A549 (cell line): Measurements from ENCODE around the gene NADSYN1. TPM values are rescaled to one million over a fixed set of nuclear protein-coding genes. Genes with fewer than 3 reads are reported as not detected.

Experiments
- ATAC-seq, 2 experiments: fragments of 200-7000 bp in 1 of 2; fragments of >200 bp in 1 of 2; cut with Nextera tagmentation in 1 of 2; cut with Tn5 transposase in 1 of 2; 3 replicates each; pipeline versions ENCODE4 v1.8.0 to v1.9.1; 2018 to 2020; ENCODE audit warnings: mild to moderate bottlenecking in 1 of 2, moderate library complexity in 1 of 2
- CTCF ChIA-PET: fragments of 300-600 bp; sonication (Branson Sonifier 250); formaldehyde crosslinking; extraction: SDS; loops from one replicate; lab custom pipeline; 2021; ENCODE audit warnings: antibody characterized with exemption, inconsistent platforms; lab: Yijun Ruan, JAX
- POLR2A ChIA-PET: fragments of 350-600 bp; formaldehyde crosslinking; extraction: SDS; loops from one replicate; lab custom pipeline; 2021; ENCODE audit warnings: antibody characterized with exemption, inconsistent platforms; lab: Yijun Ruan, JAX
- DNase-seq, 2 experiments: peaks; one replicate each; pipeline versions ENCODE4 v3.0.0 to v3.0.0-alpha.2; 2011 to 2016; ENCODE audit warnings: low read depth in 1 of 2, low spot score in 1 of 2
- FAIRE-seq: peaks from 2 replicates; lab custom pipeline; 2011; peaks lifted over from hg19 to GRCh38; lab: Jason Lieb, UNC
- H3K27ac ChIP-seq, 2 experiments: fragments of >200 bp; sonication (Bioruptor Twin); formaldehyde crosslinking; 3 replicates each; pipeline ENCODE4 v1.5.1; 2016 to 2017
- H3K4me1 ChIP-seq: fragments of >200 bp; sonication (Bioruptor Twin); formaldehyde crosslinking; 3 replicates; pipeline ENCODE4 v1.6.1; 2016
- H3K4me2 ChIP-seq: fragments of >200 bp; sonication (Bioruptor Twin); formaldehyde crosslinking; 3 replicates; pipeline ENCODE4 v1.6.1; 2016
- H3K4me3 ChIP-seq: fragments of >200 bp; sonication (Bioruptor Twin); formaldehyde crosslinking; 3 replicates; pipeline ENCODE4 v1.5.1; 2016
- H3K9me3 ChIP-seq: fragments of >200 bp; sonication (Bioruptor Twin); formaldehyde crosslinking; 3 replicates; pipeline ENCODE4 v1.6.1; 2016
- ATOH8 ChIP-seq: fragments of 250-450 bp; sonication (Bioruptor Pico); IDR thresholded peaks from 2 replicates; pipeline ENCODE4 v1.5.0; 2020; ENCODE audit warnings: low read depth, mild to moderate bottlenecking, moderate library complexity
- BCL3 ChIP-seq: fragments of >200 bp; sonication (Bioruptor Twin); formaldehyde crosslinking; IDR thresholded peaks from 3 replicates; pipeline ENCODE4 v1.6.1; 2016
- CBX2 ChIP-seq: fragments of 200-600 bp; sonication (generic); IDR thresholded peaks from 2 replicates; pipeline ENCODE4 v1.6.1; 2016; ENCODE audit warnings: low read depth, mild to moderate bottlenecking, borderline replicate concordance
- CEBPB ChIP-seq, 2 experiments: fragments of >200 bp in 1 of 2; sonication (Bioruptor Twin) in 1 of 2; formaldehyde crosslinking in 1 of 2; IDR thresholded peaks; 2 replicates each; pipeline ENCODE4 v1.6.1; 2012 to 2016
- CHD4 ChIP-seq: fragments of 200-600 bp; sonication (generic); IDR thresholded peaks from 2 replicates; pipeline ENCODE4 v1.6.1; 2016; ENCODE audit warnings: antibody characterized with exemption, mild to moderate bottlenecking, borderline replicate concordance
- CTCF ChIP-seq: fragments of >200 bp; sonication (Bioruptor Twin); formaldehyde crosslinking; IDR thresholded peaks from 3 replicates; pipeline ENCODE4 v1.5.1; 2016
- EHF ChIP-seq: fragments of 250-450 bp; sonication (Bioruptor Pico); IDR thresholded peaks from 2 replicates; pipeline ENCODE4 v1.5.0; 2020; ENCODE audit warnings: mild to moderate bottlenecking
- EP300 ChIP-seq, 2 experiments: fragments of >200 bp; sonication (Bioruptor Twin); formaldehyde crosslinking; IDR thresholded peaks; 2 replicates in 1 of 2; 3 replicates in 1 of 2; pipeline ENCODE4 v1.6.1; 2016 to 2017
- FOSL2 ChIP-seq, 2 experiments: fragments of 450-650 bp in 1 of 2; fragments of >200 bp in 1 of 2; sonication (Bioruptor Twin) in 1 of 2; formaldehyde crosslinking; IDR thresholded peaks; 2 replicates each; pipeline versions ENCODE4 v1.5.0 to v1.6.1; 2016 to 2020; ENCODE audit warnings: mild to moderate bottlenecking in 1 of 2, moderate library complexity in 1 of 2
- FOXS1 ChIP-seq: fragments of 250-450 bp; sonication (Bioruptor Pico); IDR thresholded peaks from 2 replicates; pipeline ENCODE4 v1.5.0; 2020; ENCODE audit warnings: mild to moderate bottlenecking, moderate library complexity
- HDAC2 ChIP-seq: fragments of 200-600 bp; sonication (generic); IDR thresholded peaks from 2 replicates; pipeline ENCODE4 v1.6.1; 2016
- HEYL ChIP-seq: fragments of 250-450 bp; sonication (Bioruptor Pico); IDR thresholded peaks from 2 replicates; pipeline ENCODE4 v1.8.0; 2021; ENCODE audit warnings: mild to moderate bottlenecking, moderate library complexity
- HOXB5 ChIP-seq: fragments of 250-450 bp; sonication (Bioruptor Pico); IDR thresholded peaks from 2 replicates; pipeline ENCODE4 v1.5.0; 2020; ENCODE audit warnings: mild to moderate bottlenecking, moderate library complexity
- KDM5A ChIP-seq: fragments of 200-600 bp; sonication (generic); IDR thresholded peaks from 2 replicates; pipeline ENCODE4 v1.6.1; 2016; ENCODE audit warnings: antibody characterized with exemption, mild to moderate bottlenecking
- MAFK ChIP-seq: fragments of 450-650 bp; IDR thresholded peaks from 2 replicates; pipeline ENCODE4 v1.6.1; 2014; ENCODE audit not compliant: partially characterized antibody
- MAZ ChIP-seq: fragments of 150-350 bp; IDR thresholded peaks from 2 replicates; pipeline ENCODE4 v1.6.1; 2014; ENCODE audit warnings: antibody characterized with exemption, low read depth, low read length, borderline replicate concordance
- PBX3 ChIP-seq: IDR thresholded peaks from 2 replicates; pipeline ENCODE4 v1.6.1; 2012
- RARB ChIP-seq: fragments of 250-450 bp; sonication (Bioruptor Pico); IDR thresholded peaks from 2 replicates; pipeline ENCODE4 v1.8.0; 2021; ENCODE audit warnings: mild to moderate bottlenecking, moderate library complexity
- SMC3 ChIP-seq: fragments of >200 bp; sonication (Bioruptor Twin); formaldehyde crosslinking; IDR thresholded peaks from 3 replicates; pipeline ENCODE4 v1.6.1; 2018; ENCODE audit warnings: inconsistent platforms
- TP53 ChIP-seq: fragments of 250-450 bp; sonication (Bioruptor Pico); IDR thresholded peaks from 2 replicates; pipeline ENCODE4 v1.5.0; 2021; ENCODE audit warnings: mild to moderate bottlenecking, moderate library complexity
- ZFP36 ChIP-seq: fragments of 450-650 bp; IDR thresholded peaks from 2 replicates; pipeline ENCODE4 v1.6.1; 2014; ENCODE audit warnings: borderline replicate concordance; ENCODE audit not compliant: partially characterized antibody
- ZNF302 ChIP-seq: fragments of 250-450 bp; sonication (Bioruptor Pico); IDR thresholded peaks from 2 replicates; pipeline ENCODE4 v1.9.0; 2021; ENCODE audit warnings: inconsistent platforms, mild to moderate bottlenecking, moderate library complexity
- ZSCAN20 ChIP-seq: fragments of 250-450 bp; sonication (Bioruptor Pico); IDR thresholded peaks from 2 replicates; pipeline ENCODE4 v1.8.0; 2022; ENCODE audit warnings: mild to moderate bottlenecking, moderate library complexity
- WGBS: methylation state at CpG from one replicate; pipeline ENCODE4 v1.1.6; 2017; ENCODE audit errors: missing lambda C conversion rate; 5-methylcytosine and 5-hydroxymethylcytosine counted together
- polyA plus RNA-seq, 4 experiments: library from polyadenylated mRNA; depleted of rRNA in 3 of 4; stranded (reverse); fragments of >200 nt; fragmentation: RNase III in 1 of 4; extraction: RNeasy Plus Mini Kit Qiagen cat#74134 plus additional on column Dnase treatment in 1 of 4; gene quantifications; 2 replicates in 3 of 4; 3 replicates in 1 of 4; pipeline ENCODE4 v1.2.3, GENCODE V29; 2011 to 2017

NADSYN1 gene
- polyA plus RNA-seq, 2 of the 4 experiments (the other 2 are of a cell fraction), result 34.6 to 63.3 TPM

- TF ChIP-seq FOSL2 (IDR thresholded peaks at IDR 0.05), result no peak
- TF ChIP-seq FOSL2 (CRISPR knock-in tag; IDR thresholded peaks at IDR 0.05), result no peak
- TF ChIP-seq MAFK, result no peak
- no peak for TF ChIP-seq TP53 (CRISPR knock-in tag)
- no peak for TF ChIP-seq CBX2
- no peak for TF ChIP-seq EP300 (IDR thresholded peaks at IDR 0.05)
- TF ChIP-seq BCL3, result no peak
- no peak for TF ChIP-seq KDM5A
- no peak for TF ChIP-seq CTCF
- TF ChIP-seq FOXS1, result no peak
- TF ChIP-seq HDAC2, result no peak
- no peak for TF ChIP-seq MAZ
- no peak for TF ChIP-seq EHF (CRISPR knock-in tag)
- no peak for TF ChIP-seq ZSCAN20
- TF ChIP-seq RARB (CRISPR knock-in tag), result no peak
- no peak for TF ChIP-seq ZFP36
- no peak for TF ChIP-seq CEBPB (IDR thresholded peaks at IDR 0.05)
- no peak for TF ChIP-seq PBX3
- DNase-seq (no peak), ATAC-seq (no peak), FAIRE-seq (no peak)
- Histone ChIP-seq H3K9me3 (no peaks in the 10 kb centered on the region), H3K4me3 (no peak overlapping the region), H3K4me1 (no peaks in the 10 kb centered on the region), H3K27ac (no peak overlapping the region), H3K4me2 (no peak overlapping the region)
- WGBS, result 96% methylated on average over 11 of the region's 11 CpGs
- ChIA-PET CTCF (no interaction called here), POLR2A (no interaction called here)
Observed at GRCh38 chr11:71462726-71463125, 9.7 kb downstream of the NADSYN1 start.

GRCh38 chr11:71463331-71464211 lies 10.6 kb downstream of the NADSYN1 start:
- ChIA-PET POLR2A (no interaction called here), CTCF (interaction anchor here (0.7 kb wide), 1 partner anchor 400 kb away, joined by 6 read pairs; no protein-coding TSS in a partner anchor)
- ATAC-seq (no peak; a peak in 1 of 6 replicates), DNase-seq (no peak), FAIRE-seq (no peak)
- no peak overlapping the region for H3K27ac ChIP-seq
- no peaks in the 10 kb centered on the region for H3K4me1 ChIP-seq
- no peak for TF ChIP-seq MAZ
- no peak for TF ChIP-seq ZNF302 (CRISPR knock-in tag)
- no peak for TF ChIP-seq HEYL
- TF ChIP-seq CHD4, result no peak
- no peak for TF ChIP-seq HOXB5
- TF ChIP-seq SMC3, result no peak
- TF ChIP-seq HDAC2, result no peak
- no peak for TF ChIP-seq ATOH8
- TF ChIP-seq PBX3, result no peak
- no peak overlapping the region for H3K4me2 ChIP-seq
- 93% methylated on average over 24 of the region's 34 CpGs for WGBS
- no peak overlapping the region for H3K4me3 ChIP-seq
- no peaks in the 10 kb centered on the region for H3K9me3 ChIP-seq
